OCI-LY7 (cell line): Measurements from ENCODE around the gene PBX2.

Source experiments
- CTCF ChIP-seq: fragments of 200-600 bp; sonication (generic); conservative IDR thresholded peaks from 2 replicates; pipeline ENCODE4 v1.5.1; 2014; ENCODE audit warnings: mild to moderate bottlenecking, antibody characterized with exemption, low read length, moderate library complexity, mixed read lengths
- EZH2phosphoT487 ChIP-seq: fragments of 200-600 bp; sonication (generic); IDR thresholded peaks from 2 replicates; pipeline ENCODE4 v1.6.1; 2018; ENCODE audit warnings: low read depth, borderline replicate concordance, mild to moderate bottlenecking, mixed run types, antibody characterized with exemption, low read length, moderate library complexity, mixed read lengths

DNA sequence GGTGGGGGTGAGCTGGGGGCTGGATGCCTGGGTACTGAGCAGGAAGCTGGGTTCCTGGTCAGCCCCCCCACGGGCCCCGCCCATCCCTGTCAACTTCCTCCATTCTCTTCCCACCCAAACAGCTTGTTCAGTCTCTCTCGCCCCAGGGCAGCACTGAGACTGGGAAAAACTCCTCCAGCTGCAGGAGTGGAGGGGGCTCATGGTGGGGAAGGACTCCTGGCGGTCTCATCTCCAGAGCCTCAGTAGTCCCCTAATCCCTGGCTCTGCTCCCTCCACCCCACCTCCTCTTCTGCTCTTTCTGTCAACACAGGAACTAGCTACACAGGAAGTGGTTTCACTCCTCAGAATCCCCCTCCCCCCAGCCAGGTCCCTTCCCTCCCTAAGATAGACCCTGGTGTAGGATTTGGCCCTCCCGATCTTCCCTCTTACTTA lies 2.6 kb upstream of the PBX2 start, which contains the start of gene GPSM3:
- TF ChIP-seq CTCF (no peak), EZH2phosphoT487 (no peak)
